Activated CD8-positive, alpha-beta memory T cell treated with anti-CD3 and anti-CD28 coated beads, Interleukin-2, amount 10 ng/mL, durations not matched to agents 7 days and 5 days (primary cell): ENCODE data around the gene ZNF865. TPM values are rescaled to one million over a fixed set of nuclear protein-coding genes. Genes with fewer than 3 reads are reported as not detected.
A peak's percentile ranks its signal among the peaks of the same experiment; 100 is the strongest.
"Not testable (repeated sequence)": the region's sequence is repeated elsewhere in the genome, so short reads cannot be mapped to it uniquely, and the experiment has no call there.

Experiments
- ATAC-seq: fragments of 150-1000 bp; cut with Tn5 transposase; one replicate; pipeline ENCODE4 v1.10.0; 2021; ENCODE audit warnings: moderate library complexity
- CTCF ChIA-PET: fragments of 350-600 bp; sonication (Branson Sonifier 250); formaldehyde crosslinking; loops from one replicate; lab custom pipeline; 2021; ENCODE audit warnings: antibody characterized with exemption; lab: Charles Lee
- DNase-seq: peaks from one replicate; pipeline ENCODE4 v3.0.0-alpha.2; 2020
- H3K27ac Mint-ChIP-seq: one replicate; pipeline ENCODE4 v1.8.0; 2021; ENCODE audit warnings: mild to moderate bottlenecking, mixed read lengths
- H3K27me3 Mint-ChIP-seq: one replicate; pipeline ENCODE4 v1.8.0; 2021; ENCODE audit warnings: mixed read lengths
- H3K36me3 Mint-ChIP-seq: one replicate; pipeline ENCODE4 v1.8.0; 2021; ENCODE audit warnings: mild to moderate bottlenecking, mixed read lengths
- H3K4me1 Mint-ChIP-seq: one replicate; pipeline ENCODE4 v1.8.0; 2021; ENCODE audit warnings: mixed read lengths
- H3K4me3 Mint-ChIP-seq: one replicate; pipeline ENCODE4 v1.8.0; 2021; ENCODE audit warnings: mild to moderate bottlenecking, moderate library complexity, mixed read lengths
- H3K9me3 Mint-ChIP-seq: one replicate; pipeline ENCODE4 v1.8.0; 2022; ENCODE audit warnings: low read depth, mixed read lengths
- total RNA-seq, 2 experiments: library from RNA; stranded (reverse); gene quantifications; one replicate each; pipeline ENCODE4 v1.2.3, GENCODE V29; 2021

ZNF865 gene
- total RNA-seq, result 10 to 100 TPM; 14.4 to 16.7 TPM

DNA sequence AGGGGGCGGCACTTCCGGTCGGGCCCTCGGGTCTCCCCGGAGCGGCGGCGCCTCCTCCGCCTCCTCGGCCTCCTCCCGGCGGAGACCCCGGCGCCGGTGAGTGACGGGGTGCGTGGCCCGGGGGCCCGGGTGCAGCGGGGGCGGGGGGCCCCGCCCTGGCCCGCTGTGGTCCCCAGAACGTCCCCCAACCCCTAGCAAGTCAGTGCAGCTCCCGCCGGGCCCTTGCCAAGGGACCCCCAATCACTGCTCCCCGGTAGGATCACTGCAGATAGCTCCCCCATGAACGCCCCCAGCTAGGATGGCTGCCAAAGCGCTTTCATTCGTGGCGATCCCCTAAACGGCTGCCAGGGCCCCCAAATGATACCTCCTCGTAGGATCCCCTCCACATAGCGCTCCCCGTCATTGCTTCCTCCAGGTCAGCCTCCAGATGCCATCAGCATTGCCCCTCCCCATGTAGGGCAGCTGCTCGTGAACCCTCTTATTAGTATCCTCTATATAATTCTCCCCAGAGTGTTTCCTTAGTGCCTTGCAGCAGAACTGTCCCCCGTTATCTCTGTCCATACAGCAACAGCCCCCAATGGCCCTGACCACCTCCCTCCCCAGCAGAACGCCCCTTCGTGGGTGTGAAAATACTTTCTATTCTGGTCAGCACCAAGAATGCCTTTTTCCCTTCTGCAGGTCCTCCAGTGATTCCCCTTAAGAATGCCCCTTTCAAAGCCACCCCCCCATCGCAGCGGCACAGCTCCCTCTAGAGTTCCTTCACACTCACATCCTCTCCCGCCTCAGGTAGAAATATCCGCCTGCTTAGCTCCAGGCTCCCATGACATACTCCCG is at the start of gene ZNF865:
Gene ZNF865, plus strand, starts transcription at position 11 of the 834 bp plus-strand sequence. CDS start 7,972 bp downstream, outside the sequence.
- Mint-ChIP-seq H3K4me1 (peaks cover 50% of the 10 kb centered on the region), H3K27ac (peak within 1 kb of the TSS; percentile 95), H3K9me3 (no peaks in the 10 kb centered on the region), H3K4me3 (peak within 1 kb of the TSS; percentile 92), H3K36me3 (peaks cover 25% of the 10 kb centered on the region), H3K27me3 (no peaks in the 10 kb centered on the region)
- peak; percentile 83 for DNase-seq
- ATAC-seq, result peak; percentile 34
- CTCF ChIA-PET, result interaction anchor here (0.6 to 4.2 kb wide), 28 partner anchors 9 to 465 kb away, joined by 3 to 44 read pairs (median 4); partner anchors contain the start of genes ISOC2, U2AF2, ZNF579 and ZNF628

DNA sequence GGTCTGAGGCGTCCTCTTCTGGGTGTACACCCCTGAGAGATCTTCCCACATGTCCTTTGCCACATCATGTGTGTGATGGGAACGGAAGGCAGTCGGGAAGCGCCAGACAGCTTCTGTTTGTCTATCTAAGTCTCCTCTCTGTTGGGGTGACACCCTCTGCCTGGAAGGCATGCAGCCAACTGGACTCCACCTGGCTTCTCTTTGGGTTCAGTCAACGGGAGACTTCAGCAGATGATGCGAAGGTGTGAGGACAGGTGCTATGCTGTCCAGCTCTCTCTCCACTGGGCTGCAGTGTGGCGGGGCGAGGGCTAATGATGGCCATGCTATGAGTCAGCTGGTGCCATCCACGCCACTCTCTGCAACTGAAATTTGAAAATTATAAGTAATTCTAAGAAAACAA is 45.8 kb upstream of the ZNF865 start:
- Mint-ChIP-seq H3K9me3 (no peaks in the 10 kb centered on the region), H3K27ac (no peak overlapping the region), H3K4me1 (no peaks in the 10 kb centered on the region), H3K27me3 (peaks cover 2% of the 10 kb centered on the region), H3K36me3 (no peaks in the 10 kb centered on the region), H3K4me3 (no peak overlapping the region)
- ATAC-seq (no peak), DNase-seq (no peak)
- CTCF ChIA-PET, result no interaction called here

GRCh38 chr19:55563261-55563690 is 42.2 kb upstream of the ZNF865 start:
- ATAC-seq (no peak), DNase-seq (no peak)
- Mint-ChIP-seq H3K9me3 (no peaks in the 10 kb centered on the region), H3K4me1 (no peaks in the 10 kb centered on the region), H3K4me3 (no peak overlapping the region), H3K27me3 (peaks cover 8% of the 10 kb centered on the region), H3K36me3 (no peaks in the 10 kb centered on the region), H3K27ac (no peak overlapping the region)
- CTCF ChIA-PET, result no interaction called here

GRCh38 chr19:55566823-55567222 is 38.6 kb upstream of the ZNF865 start:
- no peaks in the 10 kb centered on the region for H3K36me3 Mint-ChIP-seq
- no peaks in the 10 kb centered on the region for H3K4me1 Mint-ChIP-seq
- ATAC-seq (no peak), DNase-seq (no peak)
- H3K4me3 Mint-ChIP-seq, result no peak overlapping the region
- H3K9me3 Mint-ChIP-seq, result no peaks in the 10 kb centered on the region
- CTCF ChIA-PET, result interaction anchor here (0.8 to 1.4 kb wide), 3 partner anchors 63 to 275 kb away, joined by 3 to 4 read pairs (median 3); partner anchors contain the start of gene NAT14
- H3K27me3 Mint-ChIP-seq, result peaks cover 5% of the 10 kb centered on the region
- no peak overlapping the region for H3K27ac Mint-ChIP-seq

DNA sequence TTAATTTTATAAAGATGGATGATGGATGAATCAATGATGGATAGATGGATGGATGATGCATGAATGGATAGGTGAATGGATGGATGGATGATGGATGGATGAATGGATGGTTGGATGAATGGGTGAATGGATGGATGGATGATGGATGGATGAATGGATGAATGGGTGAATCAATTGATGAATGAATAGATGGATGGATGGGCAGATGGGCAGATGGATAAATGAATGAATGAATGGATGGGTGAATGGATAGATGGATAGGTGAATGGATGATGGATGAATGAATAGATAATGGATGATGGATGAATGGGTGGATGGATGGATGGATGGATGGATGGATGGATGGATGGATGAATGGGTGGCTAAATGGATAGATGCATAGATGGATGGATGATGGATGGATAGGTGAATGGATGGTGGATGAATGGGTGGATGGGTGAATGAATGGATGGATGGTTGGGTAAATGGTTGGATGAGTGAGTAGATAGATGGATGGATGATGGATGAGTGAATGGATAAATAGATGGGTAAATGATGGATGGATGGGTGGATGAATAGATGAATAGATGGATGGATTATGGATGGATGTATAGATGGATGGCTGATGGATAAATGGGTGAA is 37.6 kb upstream of the ZNF865 start:
- CTCF ChIA-PET, result interaction anchor here (1.4 kb wide), 1 partner anchor 276 kb away, joined by 4 read pairs; no protein-coding TSS in a partner anchor
- Mint-ChIP-seq H3K36me3 (no peaks in the 10 kb centered on the region), H3K4me3 (no peak overlapping the region), H3K27me3 (peaks cover 5% of the 10 kb centered on the region), H3K9me3 (no peaks in the 10 kb centered on the region), H3K27ac (no peak overlapping the region), H3K4me1 (no peaks in the 10 kb centered on the region)
- no peak for ATAC-seq
- DNase-seq, result no peak

GRCh38 chr19:55569477-55569876 is 36.0 kb upstream of the ZNF865 start:
- DNase-seq, H3K9me3 Mint-ChIP-seq, H3K27me3 Mint-ChIP-seq, H3K27ac Mint-ChIP-seq, ATAC-seq, H3K4me1 Mint-ChIP-seq, CTCF ChIA-PET, H3K4me3 Mint-ChIP-seq, H3K36me3 Mint-ChIP-seq: not testable (repeated sequence)

DNA sequence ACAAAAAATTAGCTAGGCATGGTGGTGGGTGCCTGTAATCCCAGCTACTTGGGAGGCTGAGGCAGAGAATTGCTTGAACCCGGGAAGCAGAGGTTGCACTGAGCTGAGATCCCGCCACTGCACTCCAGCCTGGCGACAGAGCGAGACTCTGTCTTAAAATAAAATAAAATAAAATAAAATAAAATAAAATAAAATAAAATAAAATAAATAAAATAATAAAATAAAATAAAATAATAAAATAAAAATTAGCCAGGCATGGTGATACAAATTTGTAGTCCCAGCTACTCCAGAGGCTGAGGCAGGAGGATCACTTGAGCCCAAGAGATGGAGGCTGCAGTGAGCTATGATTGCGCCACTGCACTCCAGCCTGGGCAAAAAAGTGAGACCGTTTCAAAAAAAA is 31.5 kb upstream of the ZNF865 start:
- not testable (repeated sequence) for DNase-seq, H3K4me1 Mint-ChIP-seq, H3K27ac Mint-ChIP-seq, ATAC-seq, H3K36me3 Mint-ChIP-seq, H3K27me3 Mint-ChIP-seq, H3K9me3 Mint-ChIP-seq, H3K4me3 Mint-ChIP-seq
- CTCF ChIA-PET, result interaction anchor here (0.7 kb wide), 2 partner anchors 70 to 100 kb away, joined by 3 read pairs; no protein-coding TSS in a partner anchor

GRCh38 chr19:55576746-55577145 is 28.7 kb upstream of the ZNF865 start:
- no peak overlapping the region for H3K4me3 Mint-ChIP-seq
- peaks cover 14% of the 10 kb centered on the region for H3K4me1 Mint-ChIP-seq
- H3K9me3 Mint-ChIP-seq, result no peaks in the 10 kb centered on the region
- DNase-seq, result no peak
- no peaks in the 10 kb centered on the region for H3K27me3 Mint-ChIP-seq
- no peak overlapping the region for H3K27ac Mint-ChIP-seq
- CTCF ChIA-PET, result no interaction called here
- peaks cover 9% of the 10 kb centered on the region for H3K36me3 Mint-ChIP-seq
- no peak for ATAC-seq

DNA sequence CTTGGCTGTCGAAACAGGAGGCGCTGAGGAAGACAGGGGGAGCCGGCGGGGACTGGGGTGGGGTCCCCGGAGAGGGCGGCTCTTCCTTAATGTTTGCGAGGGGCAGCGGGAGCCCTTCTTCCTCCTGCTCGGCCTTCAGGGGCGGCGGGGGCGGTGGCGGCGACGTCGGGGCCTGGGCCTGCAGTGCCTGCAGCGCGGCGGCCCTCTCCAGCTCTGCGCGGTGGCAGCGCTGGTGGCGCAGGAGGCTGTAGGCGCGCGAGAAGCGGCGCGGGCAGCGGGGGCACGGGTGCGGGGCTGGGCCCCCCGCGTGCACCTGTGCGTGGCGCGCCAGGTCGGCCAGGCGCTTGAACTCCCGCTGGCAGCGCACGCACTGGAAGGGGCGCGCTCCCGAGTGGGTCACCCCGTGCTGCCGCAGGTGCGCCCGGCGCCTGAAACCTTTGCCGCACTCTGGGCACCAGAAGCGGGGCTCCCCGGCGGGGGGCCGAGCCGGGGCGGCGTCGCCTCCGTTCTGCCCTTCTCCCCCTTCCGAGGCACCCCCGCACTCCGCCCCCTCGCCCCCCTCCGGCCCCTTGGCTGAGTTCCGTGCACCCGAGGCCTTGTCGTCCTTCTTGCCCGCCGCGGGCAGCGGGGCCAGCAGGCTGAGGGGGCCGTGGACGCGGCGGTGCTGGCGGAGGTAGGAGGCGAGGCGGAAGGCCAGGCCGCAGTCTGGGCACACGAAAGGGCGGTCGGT is 27.3 kb upstream of the ZNF865 start:
- H3K27ac Mint-ChIP-seq, result no peak overlapping the region
- peaks cover 9% of the 10 kb centered on the region for H3K36me3 Mint-ChIP-seq
- CTCF ChIA-PET, result no interaction called here
- H3K4me3 Mint-ChIP-seq, result no peak overlapping the region
- DNase-seq (no peak), ATAC-seq (no peak)
- H3K4me1 Mint-ChIP-seq, result peaks cover 17% of the 10 kb centered on the region
- H3K9me3 Mint-ChIP-seq, result no peaks in the 10 kb centered on the region
- H3K27me3 Mint-ChIP-seq, result no peaks in the 10 kb centered on the region

DNA sequence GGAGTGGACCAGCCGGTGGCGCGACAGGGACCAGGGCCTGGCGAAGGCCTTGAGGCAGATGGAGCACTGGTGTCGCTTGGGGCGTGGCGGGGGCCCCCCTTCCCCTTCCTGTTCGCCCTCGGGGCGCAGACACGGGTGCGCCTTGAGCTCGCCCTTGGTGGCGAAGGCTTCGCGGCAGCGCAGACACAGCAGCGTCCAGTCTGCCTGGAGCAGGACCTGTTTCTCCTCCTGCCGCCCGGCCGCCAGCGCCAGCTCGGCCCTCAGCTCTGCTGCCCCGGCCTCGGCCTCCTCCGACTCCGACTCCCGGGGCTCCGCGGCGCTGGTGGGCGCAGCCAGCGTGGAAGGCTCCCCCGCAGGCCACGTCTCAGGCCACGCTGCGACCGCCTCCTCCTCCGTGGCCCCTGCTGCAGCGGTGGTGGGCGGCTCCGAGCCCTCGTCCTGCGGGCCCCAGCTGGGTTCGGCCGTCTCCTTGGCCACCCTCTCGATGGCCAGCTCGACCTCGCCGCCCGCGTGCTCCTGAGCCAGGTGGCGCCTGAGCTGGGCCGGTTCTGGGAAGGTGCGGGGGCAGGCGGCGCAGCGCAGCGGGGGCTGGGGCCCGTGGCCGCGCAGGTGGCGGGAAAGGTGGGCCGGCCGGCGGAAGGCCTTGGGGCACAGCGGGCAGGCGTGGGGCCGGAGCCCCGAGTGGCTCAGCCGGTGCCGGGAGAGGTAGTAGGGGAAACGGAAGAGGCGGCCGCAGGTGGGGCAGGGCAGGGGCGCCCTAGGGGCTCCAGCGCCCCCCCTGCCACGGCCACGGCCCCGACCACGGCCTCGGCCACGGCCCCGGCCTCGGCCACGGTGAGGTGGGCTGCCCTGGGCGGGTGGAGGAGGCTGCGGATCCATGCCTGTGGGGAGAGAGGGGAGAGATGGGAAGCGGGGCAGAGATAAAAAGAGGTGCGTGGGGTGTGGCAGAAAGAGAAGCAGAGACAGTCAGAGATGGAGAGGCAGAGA is 26.4 kb upstream of the ZNF865 start:
- CTCF ChIA-PET, result no interaction called here
- peaks cover 9% of the 10 kb centered on the region for H3K36me3 Mint-ChIP-seq
- ATAC-seq (no peak), DNase-seq (no peak)
- no peaks in the 10 kb centered on the region for H3K9me3 Mint-ChIP-seq
- H3K4me3 Mint-ChIP-seq, result peak overlapping the region; percentile 77
- no peaks in the 10 kb centered on the region for H3K27me3 Mint-ChIP-seq
- peaks cover 17% of the 10 kb centered on the region for H3K4me1 Mint-ChIP-seq
- no peak overlapping the region for H3K27ac Mint-ChIP-seq

DNA sequence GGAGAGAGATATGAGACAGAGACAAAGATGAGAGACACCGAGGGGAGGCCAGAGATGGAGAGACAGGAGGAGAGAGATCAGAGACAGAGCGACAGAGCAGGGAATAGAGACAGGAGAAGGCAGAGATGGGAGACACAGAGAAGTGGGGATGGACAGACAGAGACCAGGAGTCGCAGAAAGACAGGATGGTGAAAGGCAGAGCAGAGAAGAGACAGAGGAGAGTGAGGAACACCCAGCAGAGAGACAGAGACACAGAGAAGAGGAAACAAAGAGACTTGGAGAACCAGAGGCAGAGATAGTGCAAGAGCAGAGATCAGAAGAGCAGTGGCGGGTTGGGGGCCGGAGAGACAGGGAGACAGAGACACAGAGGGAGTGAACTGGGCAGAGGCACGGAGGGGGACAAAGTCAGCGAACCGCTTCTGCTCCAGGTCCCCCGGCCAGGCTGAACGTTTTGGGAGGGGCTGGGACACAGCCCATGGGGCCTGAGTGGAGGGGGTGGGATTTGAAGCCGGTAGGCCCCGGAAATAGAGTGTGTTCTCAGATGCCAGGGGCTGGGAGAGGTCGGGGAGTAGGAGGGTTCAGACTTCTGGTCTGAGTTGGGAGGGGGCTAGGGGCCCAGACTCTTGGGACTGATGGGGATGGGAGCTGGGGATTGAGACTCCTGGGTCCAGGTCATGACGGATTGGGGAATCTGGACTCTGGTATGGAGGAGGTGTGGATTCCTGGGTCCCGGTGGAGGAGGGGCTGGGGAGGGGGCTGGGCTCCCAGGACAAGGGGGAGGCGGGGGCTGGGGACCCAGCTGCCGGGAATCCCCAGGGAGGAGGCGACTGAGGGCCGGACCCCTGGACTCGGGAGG is 25.5 kb upstream of the ZNF865 start:
- peaks cover 17% of the 10 kb centered on the region for H3K4me1 Mint-ChIP-seq
- peak overlapping the region; percentile 77 for H3K4me3 Mint-ChIP-seq
- CTCF ChIA-PET, result interaction anchor here (1.0 to 2.2 kb wide), 2 partner anchors 26 to 76 kb away, joined by 3 to 8 read pairs; no protein-coding TSS in a partner anchor
- H3K27me3 Mint-ChIP-seq, result peaks cover 3% of the 10 kb centered on the region
- no peaks in the 10 kb centered on the region for H3K9me3 Mint-ChIP-seq
- peaks cover 9% of the 10 kb centered on the region for H3K36me3 Mint-ChIP-seq
- ATAC-seq, result peak; percentile 50
- H3K27ac Mint-ChIP-seq, result peak overlapping the region; percentile 60
- DNase-seq, result no peak
